HG03469 (cell line): ENCODE results near the gene CIB2.
A peak's percentile ranks its signal among the peaks of the same experiment; 100 is the strongest.

Experiments
- ATAC-seq: cut with Tn5 transposase; IDR thresholded peaks from one replicate; pipeline ENCODE4 v1.9.1; 2021; ENCODE audit warnings: mild to moderate bottlenecking, moderate library complexity, moderate number of reproducible peaks; ENCODE audit not compliant: unreplicated experiment

Gene CIB2

DNA sequence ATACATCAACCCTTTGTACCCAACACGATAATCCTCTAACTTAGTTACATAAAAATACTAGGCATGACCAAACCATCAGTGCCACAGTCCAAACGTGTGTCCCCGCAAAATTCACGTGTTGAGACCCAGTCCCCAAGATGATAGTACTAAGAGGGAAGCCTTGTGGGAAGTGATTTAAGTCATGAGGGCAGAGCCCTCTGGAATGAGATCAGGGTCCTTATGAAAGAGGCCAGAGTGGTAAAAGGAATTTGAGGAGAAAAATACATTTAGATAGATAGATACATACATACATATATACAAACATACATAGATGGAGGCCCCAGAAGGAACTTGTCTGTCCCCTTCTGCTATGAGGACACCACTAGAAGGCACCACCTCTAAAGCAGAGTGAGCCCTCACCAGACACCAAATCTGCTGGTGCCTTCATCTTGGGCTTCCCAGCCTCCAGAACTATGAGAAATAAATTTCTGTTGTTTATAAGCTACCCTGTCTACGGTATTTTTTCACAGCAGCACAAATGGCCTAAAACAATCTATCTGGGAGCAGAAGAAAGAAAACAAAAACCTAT is 61.7 kb downstream of the CIB2 start:
- no peak for ATAC-seq

GRCh38 chr15:78069052-78069414 is 62.2 kb downstream of the CIB2 start:
- no peak for ATAC-seq

DNA sequence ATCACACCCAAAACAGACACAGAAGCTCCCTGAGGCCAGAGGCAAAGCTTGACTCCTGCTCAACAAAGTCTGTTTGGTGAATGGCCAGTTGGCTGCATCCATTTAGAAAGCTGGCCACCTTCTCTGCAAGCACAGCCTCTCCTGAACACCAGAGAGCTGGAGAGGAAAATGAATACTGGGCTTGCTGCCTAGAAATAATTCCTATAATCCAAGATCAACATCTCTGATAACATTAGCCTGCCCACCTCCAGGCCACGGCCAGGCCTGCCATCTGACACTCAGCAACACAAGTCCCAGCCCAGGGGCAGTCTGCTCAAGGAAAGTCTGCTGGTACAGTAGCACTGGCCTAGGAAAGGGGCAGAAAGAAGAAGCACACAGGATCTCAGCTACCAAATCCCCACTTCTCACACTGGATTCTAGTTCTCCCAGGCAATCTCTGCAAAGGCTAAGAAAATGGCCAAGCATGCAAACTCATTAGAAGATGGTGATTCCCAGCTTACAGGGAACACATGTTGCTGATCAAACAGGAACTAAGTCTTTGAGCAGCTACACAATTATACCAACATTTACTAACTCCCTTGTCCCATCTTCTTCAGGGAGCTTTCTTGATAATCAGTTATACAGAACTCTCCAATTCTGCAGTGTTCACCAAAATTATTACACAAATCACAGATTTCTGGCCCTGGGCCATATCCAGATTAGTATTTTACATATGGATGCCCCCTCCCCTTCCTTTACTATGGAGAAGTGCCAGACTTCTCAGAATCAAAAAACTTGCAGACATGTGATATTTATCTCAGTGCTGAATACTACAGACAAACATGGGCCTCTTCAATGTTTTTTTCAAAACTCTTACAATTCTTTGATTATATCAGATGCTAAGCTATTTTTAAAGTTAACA is 63.7 kb downstream of the CIB2 start:
- ATAC-seq, result no peak

GRCh38 chr15:78065973-78066946 is 65.0 kb downstream of the CIB2 start:
- peak; percentile 42 for ATAC-seq

- no peak for ATAC-seq
These were observed 65.9 kb downstream of the CIB2 start for GRCh38 chr15:78065284-78065872.

- no peak for ATAC-seq
These were observed 66.7 kb downstream of the CIB2 start for GRCh38 chr15:78064544-78064943.

DNA sequence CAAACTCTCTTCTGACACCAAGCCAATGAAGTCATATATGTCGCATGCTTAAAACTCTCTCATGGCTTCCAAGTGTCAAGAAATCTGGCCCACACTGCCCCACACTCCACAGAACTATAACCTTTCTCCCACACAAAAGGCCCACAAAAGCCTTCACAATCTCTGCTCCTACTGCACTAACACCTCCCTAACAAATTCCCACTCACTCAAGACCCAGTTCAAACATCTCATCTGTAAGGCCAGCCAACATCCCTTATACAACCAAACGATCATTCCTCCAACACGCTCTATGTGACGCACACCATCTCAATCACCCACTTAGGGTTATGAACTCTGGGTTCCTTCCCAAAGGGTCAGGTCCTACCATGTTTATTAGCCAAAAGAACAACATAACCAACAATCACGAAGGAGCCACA is 67.3 kb downstream of the CIB2 start:
- ATAC-seq, result no peak

GRCh38 chr15:78063217-78063616 is 68.0 kb downstream of the CIB2 start:
- no peak for ATAC-seq

GRCh38 chr15:78061963-78062427 is 69.2 kb downstream of the CIB2 start:
- ATAC-seq, result no peak

DNA sequence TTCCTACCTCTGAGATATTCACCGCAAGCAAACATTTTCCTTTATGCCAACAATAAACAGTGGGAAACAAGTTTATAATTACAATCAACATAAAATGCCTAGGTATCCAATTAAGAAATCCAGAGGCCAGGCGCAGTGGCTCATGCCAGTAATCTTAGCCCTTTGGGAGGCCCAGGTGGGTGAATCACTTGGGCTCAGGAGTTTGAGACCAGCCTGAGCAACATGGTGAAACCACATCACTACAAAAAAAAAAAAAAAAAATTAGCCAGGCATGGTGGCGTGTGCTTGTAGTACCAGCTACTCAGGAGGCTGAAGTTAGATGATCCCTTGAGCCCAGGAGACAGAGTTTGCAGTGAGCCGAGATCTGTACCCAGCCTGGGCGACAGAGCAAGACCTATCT is 71.0 kb downstream of the CIB2 start:
- no peak for ATAC-seq

- ATAC-seq, result no peak
These were observed 72.0 kb downstream of the CIB2 start for GRCh38 chr15:78059110-78059839.

GRCh38 chr15:78058401-78058935 is 72.8 kb downstream of the CIB2 start:
- no peak for ATAC-seq

GRCh38 chr15:78057803-78058202 is 73.4 kb downstream of the CIB2 start:
- no peak for ATAC-seq

GRCh38 chr15:78056714-78057269 is 74.5 kb downstream of the CIB2 start:
- no peak for ATAC-seq

DNA sequence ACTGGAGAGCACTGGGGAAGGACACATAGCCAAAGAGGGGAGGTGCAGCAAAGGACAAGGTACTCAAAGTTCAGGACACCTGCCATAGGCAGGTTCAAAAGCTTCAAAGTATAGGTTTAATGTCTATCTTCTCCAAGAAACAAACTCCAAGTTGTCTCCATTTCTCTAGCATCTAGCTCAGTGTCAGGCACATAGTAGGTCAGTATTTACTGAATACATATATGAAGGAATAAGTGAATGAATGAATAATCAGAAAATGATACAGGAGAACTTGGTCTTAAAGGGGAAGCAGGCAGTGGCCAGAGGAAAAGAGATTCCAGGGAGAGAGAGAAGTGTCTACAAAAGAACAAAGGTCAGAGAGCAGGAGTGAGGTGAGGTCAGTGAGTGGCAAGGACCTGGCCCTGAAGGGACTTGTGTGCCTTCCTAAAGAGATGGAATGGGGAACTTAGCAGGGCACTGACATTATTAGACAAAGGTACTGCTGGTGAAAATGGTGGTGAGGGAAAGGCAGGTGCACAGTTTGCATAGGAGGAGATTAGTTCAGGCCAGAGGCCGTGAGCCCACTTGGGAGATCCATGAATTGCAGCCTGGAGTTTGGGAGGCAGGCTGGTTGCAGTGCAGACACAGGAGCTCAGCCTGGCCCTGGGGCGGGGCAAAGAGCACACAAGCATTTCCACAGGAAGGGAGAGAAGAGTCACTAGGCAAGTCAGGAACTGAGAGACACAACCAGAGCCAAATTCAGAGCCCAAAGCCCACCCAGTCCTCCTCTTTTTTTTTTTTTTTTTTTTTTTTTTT is 75.1 kb downstream of the CIB2 start:
- no peak for ATAC-seq

DNA sequence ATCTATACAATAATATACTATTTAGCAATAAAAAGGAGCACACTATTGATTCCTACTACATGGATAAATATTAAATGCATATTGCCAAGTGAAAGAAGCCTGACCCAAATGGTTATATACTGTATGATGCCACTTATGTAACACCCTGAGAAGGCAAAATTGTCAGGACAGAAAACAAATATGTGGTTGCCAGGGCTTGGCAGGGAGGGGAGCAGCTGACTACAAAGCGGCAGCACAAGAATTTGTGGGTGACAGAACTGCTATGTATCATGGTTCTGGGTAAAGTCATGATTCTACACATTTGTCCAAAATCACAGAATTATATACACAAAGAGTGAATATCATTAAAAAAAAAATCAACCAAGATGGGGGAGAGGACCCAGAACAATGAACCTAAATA is 76.3 kb downstream of the CIB2 start:
- ATAC-seq, result no peak
